ENCODE data around the gene LIG3.

GRCh38 chr17:35053204-35053603, 72.9 kb downstream of the LIG3 start:
- TF ChIP-seq CTCF (IDR thresholded peaks at IDR 0.05) (no peak), POLR2AphosphoS5 (IDR thresholded peaks at IDR 0.05) (no peak), POLR2A (IDR thresholded peaks at IDR 0.05) (no peak)
